ENCODE data around the gene NOL11.
A peak's percentile ranks its signal among the peaks of the same experiment; 100 is the strongest.
"Not testable (repeated sequence)": the region's sequence is repeated elsewhere in the genome, so short reads cannot be mapped to it uniquely, and the experiment has no call there.

Gene NOL11

DNA sequence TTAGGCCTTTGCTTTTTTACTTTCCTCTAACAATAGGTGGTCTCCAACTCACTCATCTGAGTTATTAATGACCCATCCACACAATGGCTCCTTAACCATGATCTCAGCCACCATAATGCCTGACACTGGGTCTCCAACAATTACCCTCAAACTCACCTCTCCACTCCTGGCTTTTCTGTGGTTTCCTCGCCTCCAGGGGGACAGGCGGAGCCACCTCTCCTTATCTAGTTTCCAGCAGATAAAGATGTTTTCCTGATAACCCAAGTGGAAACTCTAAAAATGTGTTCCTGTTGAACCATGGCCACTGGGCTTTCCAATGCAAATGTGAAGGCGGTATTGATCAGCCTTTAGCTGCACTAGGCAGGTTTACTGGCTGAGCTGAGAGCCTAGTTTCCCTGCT lies 9.4 kb upstream of the NOL11 start:
- no peak for DNase-seq (ENCODE audit: low read depth in 2 of 3, low spot score in 1 of 3)

DNA sequence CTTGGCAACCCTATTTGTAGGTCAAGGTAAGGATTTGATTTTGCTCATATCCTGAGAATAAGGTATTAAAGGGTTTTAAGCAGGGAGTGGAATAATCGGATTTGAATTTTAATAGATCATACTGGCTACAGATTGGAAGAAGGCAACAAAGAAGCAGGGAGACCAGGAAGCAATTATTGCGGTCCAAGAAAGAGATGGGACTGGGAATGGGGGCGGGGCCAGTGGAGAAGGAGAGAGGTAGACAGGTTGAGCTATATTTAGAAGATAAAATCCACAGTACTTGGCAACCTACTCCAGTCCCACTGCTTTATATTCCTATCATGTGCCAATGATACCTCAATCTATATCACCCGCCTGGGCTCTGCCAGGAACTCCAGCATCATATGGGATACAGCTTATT lies 5.8 kb upstream of the NOL11 start:
- DNase-seq (ENCODE audit: low read depth in 2 of 3, low spot score in 1 of 3): no peak

DNA sequence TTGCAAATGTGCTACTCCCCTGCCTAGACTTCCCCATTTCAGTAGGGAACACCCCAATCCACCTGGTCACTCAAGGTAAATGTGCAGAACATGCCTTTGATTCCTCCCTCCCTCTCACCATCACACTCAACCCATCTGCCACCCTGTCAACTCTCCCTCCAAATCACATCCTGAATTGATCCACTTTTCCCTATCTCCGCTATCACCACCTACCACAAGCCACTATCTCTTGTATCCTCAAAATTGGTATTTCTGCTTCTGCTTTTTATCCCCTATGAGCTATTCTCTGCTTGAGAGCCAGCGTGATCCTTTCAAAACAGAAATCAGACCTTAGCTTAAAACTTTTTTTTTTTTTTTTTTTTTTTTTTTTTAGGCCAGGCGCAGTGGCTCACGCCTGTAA lies 5.4 kb upstream of the NOL11 start:
- DNase-seq (ENCODE audit: low read depth in 2 of 3, low spot score in 1 of 3): no peak

DNA sequence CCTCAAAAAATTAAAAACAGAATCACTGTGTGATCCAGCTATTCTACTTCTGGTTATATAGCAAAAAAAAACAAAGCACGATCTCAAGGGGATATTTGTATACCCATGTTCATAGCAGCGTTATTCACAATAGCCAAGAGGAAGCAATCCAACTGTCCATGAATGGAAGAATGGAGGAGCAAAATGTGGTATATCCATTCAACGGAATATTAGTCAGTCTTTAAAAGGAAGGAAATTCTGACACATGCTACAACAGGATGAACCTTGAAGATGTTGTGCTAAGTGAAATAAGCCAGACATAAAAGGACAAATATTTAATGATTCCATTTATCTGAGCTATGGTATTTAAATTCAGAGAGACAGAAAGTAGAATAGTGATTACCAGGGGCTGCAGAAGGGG lies 4.6 kb upstream of the NOL11 start:
- DNase-seq (ENCODE audit: low read depth in 2 of 3, low spot score in 1 of 3): no peak

DNA sequence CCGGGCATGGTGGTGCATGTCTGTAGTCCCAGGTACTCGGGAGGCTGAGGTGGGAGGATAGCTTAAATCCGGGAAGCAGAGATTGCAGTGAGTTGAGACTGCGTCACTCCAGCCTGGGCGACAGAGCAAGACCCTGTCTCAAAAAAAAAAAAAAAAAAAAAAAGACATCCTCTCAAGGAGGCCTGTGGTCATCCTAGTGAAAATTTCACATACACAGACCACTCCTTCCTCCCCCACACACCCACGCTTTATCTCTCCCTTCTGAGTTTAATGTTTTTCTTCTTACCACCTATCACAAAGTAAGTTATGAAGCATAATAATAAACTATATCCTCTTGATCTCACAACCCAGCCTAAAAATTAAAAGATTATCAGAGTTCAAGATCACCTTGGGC lies 1.3 kb upstream of the NOL11 start:
- no peak for DNase-seq (ENCODE audit: low read depth in 2 of 3, low spot score in 1 of 3)

DNA sequence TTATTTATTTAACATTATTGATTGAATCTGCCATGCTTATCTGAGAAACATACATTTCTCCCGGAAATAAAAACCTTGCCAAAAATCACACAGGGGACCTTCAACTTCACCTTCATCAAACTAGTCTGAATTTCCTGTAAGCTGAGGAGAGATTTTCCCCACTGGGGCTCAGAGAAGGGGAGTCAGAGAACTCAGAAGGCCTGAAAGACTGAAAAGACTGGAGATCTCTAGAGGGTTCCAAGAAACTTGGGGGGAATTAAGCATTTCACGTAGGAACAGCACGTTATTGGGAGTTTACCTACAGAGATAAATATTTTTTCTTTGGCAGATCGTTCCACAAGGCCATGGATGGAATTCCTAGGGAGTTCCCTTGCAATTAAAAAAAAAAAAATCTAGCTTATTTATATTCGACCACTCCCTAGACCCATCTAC lies 528 bp upstream of the NOL11 start:
- peak in 1 of 3 donors; percentile 12 for DNase-seq (ENCODE audit: low read depth in 2 of 3, low spot score in 1 of 3)

DNA sequence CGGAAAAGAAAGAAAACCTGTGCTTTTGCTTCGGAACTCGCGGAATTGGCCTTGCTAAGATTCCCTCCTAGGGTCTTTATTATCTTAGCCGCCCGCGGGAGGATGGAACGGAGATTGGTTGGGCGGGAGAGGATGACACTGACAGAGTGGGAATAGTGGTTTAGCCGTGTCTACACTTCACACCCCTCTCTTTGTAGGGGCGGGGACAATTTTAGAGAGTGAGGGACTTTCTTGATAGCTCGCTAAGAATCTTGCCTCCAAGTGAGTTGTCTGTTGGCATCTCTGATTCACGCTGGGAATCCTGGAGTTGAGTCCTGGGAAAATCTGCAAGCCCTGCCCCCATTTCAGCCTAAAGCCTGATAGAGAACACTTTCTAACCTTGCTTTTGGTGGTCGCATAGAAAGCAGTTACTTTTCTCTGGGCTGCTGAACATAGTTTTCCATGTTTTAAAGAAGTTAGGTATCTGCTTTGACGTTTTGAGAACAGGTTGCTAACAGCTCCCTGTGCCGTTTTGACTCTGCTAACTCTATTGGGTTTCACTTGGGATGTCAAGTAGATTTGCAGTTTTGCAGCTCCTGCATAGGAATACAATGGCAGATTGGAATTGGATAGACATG lies 697 bp downstream of the NOL11 start:
- peak in 2 of 3 donors; percentile 10 to 32 for DNase-seq (ENCODE audit: low read depth in 2 of 3, low spot score in 1 of 3)

DNA sequence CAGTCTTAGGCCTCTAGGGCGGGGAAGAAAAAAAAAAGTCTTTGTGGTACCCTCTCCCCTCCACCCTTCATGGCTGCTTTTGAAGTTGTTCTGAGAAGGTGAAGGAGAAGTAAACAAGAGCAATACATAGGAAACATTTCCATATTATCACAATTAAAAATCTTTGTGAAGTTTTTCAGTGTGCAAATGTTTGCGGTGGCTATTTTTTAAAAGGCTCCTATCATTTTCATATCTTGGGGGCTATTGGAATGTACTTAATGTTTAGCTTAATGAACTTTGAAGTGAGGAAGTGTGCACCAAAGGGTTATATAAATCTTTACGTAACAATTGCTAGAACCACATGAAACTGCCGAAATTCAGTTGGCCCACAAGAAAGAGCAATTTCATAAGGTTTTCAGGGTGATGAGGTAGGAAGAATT lies 7.6 kb downstream of the NOL11 start:
- DNase-seq (ENCODE audit: low read depth in 2 of 3, low spot score in 1 of 3): no peak

DNA sequence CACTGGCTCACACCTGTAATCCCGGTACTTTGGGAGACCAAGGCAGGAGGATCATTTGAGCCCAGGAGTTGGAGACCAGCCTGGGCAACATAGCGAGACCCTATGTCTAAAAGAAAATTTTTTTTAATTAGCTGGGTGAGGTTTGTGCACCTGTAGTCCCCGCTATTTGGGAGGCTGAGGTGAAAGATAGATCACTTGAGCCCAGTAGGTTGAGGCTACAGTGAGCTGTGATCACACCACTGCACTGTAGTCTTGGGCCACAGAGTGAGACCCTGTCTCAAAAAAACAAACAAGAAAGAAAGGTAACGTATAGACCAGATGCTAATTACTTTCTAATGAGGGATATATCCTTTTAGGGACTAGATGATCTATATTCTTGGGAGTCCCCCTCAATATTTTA lies 8.1 kb downstream of the NOL11 start:
- no peak for DNase-seq (ENCODE audit: low read depth in 2 of 3, low spot score in 1 of 3)

DNA sequence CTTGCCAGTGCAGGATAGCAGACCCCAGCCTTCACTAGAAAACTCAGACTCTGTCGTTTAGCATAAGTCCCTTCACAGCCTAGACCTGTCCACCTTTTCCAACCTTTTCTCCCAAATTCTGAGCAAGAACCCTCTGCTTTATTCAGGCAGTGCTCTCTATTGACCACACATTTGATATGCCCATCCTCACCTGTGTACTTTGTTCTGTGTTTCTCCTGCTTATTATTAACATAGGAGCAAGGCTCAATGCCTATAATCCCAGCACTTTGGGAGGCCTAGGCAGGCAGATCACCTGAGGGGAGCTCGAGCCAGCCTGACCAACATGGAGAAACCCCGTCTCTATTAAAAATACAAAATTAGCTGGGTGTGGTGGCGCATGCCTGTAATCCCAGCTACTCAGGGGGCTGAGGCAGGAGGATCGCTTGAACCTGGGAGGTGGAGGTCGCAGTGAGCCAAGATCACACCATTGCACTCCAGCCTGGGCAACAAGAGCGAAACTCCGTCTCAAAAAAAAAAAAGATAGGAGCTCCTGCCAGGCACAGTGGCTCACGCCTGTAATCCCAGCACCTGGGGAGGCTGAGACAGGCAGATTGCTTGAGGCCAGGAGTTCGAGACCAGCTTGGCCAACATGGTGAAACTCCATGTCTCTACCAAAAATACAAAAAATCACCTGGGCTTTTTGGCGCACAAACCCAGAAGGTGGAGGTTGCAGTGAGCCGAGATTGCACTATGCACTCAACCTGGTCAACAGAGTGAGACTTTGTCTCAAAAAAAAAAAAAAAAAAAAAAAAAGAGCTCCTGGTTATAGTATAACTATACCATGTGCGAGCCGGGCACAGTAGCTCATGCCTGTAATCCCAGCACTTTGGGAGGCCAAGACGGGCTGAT lies 9.7 kb downstream of the NOL11 start:
- not testable (repeated sequence) for DNase-seq (ENCODE audit: low read depth in 2 of 3, low spot score in 1 of 3)

DNA sequence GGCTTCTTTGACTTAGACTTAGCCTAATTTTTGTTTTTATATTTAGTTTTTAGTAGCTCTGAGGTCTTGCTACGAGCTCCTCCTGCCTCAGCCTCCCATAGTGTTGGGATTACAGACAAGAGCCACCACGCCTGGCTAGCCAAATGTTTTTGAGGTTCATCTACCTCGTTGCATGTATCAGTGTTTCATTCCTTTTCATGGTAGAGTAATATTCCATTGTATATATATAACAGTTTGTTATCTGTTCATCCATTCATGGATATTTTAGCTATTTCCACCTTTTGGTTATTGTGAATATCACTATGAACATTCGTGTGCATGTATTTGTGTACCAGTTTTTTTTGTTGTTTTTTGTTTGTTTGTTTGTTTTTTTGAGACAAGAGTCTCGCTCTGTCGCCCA lies 12.2 kb downstream of the NOL11 start:
- DNase-seq (ENCODE audit: low read depth in 2 of 3, low spot score in 1 of 3): no peak

DNA sequence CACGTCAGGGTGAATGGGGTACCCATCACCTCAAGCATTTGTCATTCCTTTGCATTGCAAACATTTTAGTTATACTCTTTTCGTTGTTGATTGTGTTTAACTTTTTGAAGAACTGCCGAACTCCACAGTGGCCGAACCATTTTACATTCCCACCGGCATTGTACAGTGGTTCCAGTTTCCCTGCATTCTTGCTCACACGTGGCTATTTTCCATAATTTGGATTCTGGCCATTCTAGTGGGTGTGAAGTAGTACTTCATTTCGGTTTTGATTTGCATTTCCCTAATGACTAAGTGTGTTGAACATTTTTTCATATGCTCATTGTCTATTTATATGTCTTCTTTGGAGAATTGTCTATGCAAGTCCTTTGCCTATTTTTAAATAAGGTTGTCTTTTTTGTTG lies 13.0 kb downstream of the NOL11 start:
- no peak for DNase-seq (ENCODE audit: low read depth in 2 of 3, low spot score in 1 of 3)

DNA sequence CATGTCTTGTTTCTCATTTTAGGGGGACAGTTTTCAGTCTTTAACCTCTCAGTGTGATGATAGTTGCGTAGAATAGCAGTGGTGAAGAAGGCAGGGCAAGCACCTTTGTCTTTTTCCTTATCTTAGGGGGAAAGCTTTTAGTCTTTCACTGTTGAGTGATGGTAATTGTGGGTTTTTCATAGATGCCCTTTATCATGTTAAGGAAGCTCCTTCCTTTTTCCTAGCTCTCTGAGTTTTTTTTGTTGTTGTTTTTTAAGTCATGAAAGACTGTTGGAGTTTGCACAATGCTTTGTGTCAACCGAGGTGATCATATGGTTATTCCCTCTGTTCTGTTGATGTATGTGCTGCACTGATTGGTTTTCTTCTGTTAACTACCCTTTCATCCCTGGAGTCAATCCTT lies 15.7 kb downstream of the NOL11 start:
- no peak for DNase-seq (ENCODE audit: low read depth in 2 of 3, low spot score in 1 of 3)

DNA sequence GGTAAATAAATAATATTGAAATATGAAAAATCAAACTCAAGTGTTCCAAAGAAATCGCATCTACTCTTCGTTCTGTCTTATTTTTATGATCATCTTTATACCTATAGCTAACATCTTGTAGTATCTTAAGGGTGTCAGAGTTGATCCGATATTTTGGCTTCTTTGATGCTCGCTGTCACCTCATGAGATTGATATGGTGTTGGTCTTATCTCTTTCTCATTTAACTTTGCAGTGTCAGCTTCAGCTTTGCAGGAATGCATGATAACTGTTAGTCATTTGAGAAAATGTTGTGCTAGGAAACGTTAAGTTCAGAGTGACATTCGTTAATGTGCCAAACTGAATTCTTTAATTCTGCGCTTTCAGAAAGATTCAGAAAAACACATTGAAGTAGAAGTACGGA lies 19.4 kb downstream of the NOL11 start:
- no peak for DNase-seq (ENCODE audit: low read depth in 2 of 3, low spot score in 1 of 3)

DNA sequence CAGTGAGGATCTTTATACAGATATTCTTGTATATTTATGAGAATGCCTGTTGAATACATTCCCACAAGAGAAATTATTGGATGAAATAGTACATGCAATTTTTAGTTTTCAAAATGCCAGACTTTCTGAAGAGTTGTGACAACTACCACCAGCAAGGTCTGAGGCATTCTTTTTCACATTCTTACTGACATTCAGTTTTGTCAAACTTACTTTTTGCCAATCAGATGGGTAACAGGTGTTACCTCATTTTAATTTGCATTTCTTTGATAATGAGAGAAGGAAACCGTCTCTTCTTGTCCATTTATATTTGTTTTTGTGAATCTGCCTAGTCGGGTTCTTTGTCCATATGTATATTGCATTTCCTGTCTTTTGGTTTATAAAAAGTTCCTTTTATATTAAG lies 24.3 kb downstream of the NOL11 start:
- DNase-seq (ENCODE audit: low read depth in 2 of 3, low spot score in 1 of 3): no peak

DNA sequence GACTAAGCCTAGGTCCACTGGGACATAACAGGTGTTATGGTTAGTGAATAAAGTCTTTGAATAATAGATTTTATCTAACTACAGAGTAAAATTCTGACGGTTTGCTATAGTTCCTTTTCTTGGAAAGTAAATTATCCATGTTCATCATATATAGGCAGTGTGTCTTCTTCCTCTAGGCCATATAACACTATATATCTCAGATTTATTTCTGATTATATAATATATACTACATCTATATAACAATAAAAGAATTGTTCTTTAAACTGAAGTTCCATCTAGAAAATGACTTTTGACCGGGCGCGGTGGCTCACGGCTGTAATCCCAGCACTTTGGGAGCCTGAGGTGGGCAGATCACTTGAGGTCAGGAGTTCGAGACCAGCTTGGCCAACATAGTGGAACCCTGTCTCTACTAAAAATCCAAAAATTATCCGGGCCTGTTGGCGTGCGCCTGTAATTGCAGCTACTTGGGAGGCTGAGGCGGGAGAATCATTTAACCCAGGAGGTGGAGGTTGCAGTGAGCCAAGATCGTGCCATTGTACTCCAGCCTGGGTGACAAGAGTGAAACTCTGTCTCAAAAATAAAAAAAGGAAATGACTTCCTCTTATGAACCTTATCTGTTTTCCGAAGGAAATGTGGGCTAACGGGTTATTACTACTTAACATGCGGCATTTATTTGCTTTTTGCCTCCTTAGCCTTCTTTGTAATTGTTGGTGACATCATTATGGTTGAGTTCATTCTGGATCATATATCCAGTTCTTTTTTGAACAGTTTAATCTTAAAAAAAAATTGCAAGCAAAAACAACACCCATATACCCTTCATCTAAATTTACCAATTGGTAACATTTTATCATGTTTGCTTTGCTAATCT lies 29.2 kb downstream of the NOL11 start:
- no peak for DNase-seq (ENCODE audit: low read depth in 2 of 3, low spot score in 1 of 3)

DNA sequence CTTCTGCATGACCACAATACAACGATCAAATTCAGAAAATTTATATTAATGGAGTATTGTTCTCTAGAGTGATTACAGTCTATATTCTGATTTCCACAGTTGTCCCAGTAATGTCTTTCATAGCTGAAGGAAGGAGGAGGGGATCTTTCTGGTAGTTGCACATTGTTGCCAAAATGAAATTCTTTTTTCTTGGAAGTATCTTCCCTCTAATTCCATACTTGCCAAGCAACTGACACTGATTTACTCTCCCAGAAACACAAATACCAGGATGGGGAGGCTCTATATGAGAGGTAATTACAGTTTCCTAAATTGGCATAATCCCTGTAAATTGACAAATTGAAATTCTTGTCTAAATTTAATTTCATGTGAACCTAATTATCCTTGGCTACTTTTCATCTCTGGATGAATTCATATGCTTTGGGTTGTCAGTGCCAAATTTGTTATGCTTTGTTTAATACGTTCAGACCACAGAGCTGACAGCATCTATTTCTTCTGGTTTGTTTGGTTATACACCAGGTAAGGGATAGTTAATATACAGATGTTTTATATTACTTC lies 30.0 kb downstream of the NOL11 start:
- DNase-seq (ENCODE audit: low read depth in 2 of 3, low spot score in 1 of 3): no peak

DNA sequence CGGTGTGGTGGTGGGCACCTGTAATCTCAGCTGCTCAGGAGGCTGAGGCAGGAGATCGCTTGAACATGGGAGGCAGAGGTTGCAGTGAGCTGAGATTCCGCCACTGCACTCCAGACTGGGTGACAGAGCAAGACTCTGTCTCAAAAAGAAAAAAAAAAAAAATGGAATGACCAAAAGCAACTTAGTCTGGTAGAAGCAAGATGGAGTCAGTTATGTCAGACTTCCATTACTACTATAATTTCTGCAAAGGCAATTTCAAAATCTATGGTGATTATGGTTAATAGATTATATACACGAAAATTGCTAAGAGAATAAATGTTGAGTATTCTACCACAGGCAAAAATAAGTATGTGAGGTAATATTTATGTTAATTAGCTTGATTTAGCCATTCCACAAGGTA lies 32.3 kb downstream of the NOL11 start:
- DNase-seq (ENCODE audit: low read depth in 2 of 3, low spot score in 1 of 3): no peak

DNA sequence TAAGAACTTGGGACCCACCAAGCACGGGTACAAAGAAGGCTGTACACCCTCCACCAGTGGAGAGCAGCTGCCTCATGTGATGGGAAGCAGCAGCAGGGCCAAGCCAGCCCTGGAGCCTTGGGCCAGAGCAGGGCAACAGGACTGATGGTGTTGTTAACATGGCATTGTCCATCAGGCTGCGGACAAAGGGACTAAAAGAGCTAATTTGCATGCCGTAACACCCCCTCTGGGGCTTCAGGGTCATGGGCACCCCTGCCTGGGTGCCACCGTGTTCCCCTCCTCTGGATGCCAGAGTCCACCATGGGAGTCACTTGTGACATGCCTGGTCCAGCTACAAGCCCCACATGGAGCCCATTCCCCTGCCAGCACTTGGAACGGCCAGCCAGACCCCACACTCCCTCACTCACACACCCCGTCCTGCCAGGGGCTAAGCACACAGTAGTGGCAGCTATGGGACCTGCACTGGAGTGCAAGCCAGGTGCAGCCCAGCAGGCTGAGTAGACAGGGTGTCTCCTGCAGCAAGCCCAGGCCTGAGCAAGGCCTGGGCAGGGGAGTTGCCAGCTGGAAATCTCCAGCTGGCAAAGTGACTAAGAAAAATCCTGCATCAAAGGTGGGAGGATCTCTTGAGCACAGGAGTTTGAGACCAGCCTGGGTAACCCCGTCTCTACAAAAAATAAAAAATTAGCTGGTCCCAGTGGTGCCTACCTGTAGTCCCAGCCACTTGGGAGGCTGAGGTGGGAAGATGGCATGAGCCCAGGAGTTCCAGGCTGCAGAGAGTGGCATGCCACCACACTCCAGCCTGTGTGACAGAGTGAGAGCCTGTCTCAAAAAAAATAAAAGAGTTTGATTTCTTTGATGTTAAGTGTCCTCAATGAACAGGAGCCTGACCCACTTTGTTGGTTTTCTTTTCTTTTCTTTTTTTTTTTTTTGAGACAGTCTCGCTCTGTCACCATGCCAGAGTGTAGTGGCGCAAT lies 33.7 kb downstream of the NOL11 start:
- no peak for DNase-seq (ENCODE audit: low read depth in 2 of 3, low spot score in 1 of 3)

DNA sequence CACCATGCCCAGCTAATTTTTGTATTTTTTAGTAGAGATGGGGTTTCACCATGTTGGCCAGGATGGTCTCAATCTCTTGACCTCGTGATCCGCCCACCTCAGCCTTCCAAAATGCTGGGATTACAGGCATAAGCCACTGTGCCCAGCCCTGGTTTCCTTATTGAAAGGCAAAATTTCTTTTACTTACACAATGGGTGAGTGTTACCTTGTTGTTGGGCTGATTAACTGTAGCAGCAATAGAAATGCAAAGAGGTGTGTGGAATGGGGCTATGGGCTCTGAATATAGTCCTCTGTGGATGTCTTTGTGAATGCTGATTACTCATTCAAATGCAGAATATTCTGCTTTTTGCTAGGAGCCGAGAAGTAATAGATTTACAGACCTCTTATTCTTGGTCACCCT lies 34.4 kb downstream of the NOL11 start:
- not testable (repeated sequence) for DNase-seq (ENCODE audit: low read depth in 2 of 3, low spot score in 1 of 3)
